HS-27A (cell line): Measurements from ENCODE around the gene ACTN4.

Experiments used
- DNase-seq: peaks from one replicate; pipeline ENCODE4 v3.0.0-alpha.2; 2012; ENCODE audit warnings: low read depth, missing footprints

ACTN4 gene

DNA sequence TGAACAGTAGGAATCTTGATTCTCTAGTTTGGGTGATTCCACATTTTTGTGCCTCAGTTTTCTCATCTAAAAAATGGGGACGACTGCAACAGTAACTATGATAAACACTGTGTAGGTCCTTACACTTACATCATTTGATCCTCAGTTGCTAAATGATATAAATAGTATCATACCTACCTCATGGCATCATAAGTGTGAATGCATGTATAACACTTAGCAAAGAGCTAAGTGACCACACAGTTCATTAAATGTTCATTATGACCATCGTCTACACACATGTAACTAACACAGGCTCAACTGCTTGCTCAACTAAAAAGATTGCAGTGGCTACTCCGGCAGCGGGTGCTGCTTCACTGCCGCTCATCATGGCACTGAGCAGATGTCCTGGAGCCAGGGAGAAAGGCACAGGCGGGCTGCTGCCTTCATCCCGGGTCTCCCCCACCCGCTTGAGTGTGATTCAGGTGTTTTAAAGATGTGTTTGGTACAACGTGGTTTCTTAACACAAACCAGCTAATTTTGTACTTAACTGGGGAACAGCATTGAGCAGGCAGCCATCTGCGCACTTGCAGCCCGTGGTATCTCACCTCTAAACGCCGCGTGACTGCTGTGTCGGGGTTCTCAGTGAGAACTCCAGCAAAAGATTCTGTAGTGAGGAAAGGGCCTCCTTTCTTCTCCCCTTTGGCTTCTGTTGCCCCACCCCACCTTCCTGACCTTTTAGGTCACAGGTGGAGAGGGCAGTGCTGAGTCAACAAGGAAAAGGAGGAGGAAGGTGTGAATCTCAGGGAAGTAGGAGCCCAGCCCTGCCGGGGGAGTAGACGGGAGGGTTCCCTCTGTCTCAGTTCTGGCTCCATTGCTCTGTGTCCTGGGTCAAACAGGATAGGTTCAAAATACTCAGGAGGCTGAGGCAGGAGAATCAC is 11.7 kb upstream of the ACTN4 start:
- DNase-seq: no peak

DNA sequence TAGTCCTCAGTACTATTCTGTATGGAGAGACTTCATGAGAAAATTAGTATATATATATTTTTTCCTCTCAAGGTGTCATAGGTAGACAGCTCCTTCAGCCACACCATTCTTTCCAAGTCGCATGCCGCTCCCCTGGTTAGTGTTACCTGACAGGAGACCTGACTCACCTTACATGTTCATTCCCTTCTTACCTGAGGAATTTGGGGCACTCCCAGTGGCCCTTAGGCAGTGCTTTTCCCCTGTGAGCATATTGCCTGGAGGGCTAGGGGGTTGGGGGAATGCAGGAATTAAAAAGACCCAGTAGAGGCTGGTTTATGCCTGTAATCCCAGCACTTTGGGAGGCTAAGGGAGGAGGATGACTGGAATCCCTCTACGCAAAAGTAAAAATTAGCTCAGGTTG is 9.0 kb upstream of the ACTN4 start:
- no peak for DNase-seq

DNA sequence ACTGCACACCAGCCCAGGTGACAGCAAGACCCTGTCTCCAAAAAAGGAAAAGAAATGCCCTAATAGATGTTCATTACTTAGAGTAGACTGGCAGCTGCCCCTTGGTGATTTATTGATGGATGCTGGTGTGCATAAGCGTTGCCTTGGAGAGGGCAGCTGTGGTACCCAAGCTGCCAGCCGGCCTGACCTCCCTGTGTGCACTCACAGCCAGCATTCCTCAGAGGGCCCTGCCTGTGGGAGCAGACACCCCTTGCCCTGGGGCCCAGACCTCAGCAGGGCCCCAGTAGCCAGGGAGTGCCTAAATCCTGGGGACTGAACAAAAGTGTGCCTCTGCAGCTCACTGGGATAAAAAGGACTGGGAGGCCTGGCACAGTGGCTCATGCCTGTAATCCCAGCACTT is 7.8 kb upstream of the ACTN4 start:
- DNase-seq: no peak

DNA sequence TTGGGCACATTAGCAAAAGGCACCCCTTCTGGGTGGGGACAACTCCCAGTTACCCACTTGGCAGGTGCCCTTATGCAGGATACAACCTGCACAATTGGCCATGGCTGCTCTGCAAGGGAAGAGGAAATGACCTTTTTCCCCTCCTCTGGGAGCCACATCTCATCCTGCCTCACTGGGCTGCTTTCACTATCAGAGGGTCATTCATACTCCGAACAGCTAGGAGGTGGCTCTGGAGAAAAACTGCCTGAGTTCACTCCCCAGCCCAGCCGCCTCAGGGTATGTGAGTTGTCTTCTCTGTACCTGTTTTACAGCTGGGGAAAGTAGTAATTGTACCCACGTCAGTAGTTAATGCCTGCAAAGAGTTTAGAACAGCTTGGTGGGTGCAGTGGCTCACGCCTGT is 7.1 kb upstream of the ACTN4 start:
- no peak for DNase-seq

DNA sequence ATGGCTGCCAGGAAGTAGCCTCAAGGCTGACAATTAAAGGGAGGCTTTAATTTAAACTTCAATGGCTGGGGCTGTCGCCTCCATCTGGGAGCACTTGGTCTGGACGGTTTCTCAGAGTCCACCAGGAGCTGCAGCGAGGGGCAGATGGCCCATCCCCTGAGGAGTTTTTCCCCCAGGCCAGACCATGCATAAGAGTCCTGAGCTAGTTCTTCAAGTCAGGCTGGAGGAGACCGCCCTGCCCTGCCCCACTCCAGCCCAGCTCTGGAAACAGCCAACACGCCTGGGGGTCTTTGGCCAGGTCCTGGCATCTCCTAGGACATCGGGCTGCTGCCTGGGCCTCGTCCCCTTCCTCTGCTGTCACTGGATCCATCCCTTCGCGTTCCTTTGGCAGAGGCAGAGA is 5.3 kb upstream of the ACTN4 start:
- no peak for DNase-seq

DNA sequence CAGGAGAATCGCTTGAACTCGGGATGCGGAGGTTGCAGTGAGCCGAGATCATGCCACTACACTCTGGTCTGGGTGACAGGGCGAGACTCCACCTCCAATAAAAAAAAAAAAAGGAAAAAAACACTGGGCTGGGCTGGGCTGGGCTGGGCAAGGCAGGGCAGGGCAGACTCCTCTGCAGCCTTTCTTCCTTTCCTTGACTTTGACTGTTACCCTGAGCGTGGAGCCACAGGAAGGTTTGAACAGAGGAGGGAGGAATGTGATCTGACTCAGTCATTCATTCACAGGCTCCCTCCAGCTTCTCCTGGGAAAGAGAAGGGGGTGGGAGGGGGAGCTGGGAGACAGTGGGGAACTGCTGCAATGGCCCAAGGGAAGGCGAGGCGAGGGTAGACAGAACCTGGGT is 2.7 kb upstream of the ACTN4 start:
- DNase-seq: no peak

DNA sequence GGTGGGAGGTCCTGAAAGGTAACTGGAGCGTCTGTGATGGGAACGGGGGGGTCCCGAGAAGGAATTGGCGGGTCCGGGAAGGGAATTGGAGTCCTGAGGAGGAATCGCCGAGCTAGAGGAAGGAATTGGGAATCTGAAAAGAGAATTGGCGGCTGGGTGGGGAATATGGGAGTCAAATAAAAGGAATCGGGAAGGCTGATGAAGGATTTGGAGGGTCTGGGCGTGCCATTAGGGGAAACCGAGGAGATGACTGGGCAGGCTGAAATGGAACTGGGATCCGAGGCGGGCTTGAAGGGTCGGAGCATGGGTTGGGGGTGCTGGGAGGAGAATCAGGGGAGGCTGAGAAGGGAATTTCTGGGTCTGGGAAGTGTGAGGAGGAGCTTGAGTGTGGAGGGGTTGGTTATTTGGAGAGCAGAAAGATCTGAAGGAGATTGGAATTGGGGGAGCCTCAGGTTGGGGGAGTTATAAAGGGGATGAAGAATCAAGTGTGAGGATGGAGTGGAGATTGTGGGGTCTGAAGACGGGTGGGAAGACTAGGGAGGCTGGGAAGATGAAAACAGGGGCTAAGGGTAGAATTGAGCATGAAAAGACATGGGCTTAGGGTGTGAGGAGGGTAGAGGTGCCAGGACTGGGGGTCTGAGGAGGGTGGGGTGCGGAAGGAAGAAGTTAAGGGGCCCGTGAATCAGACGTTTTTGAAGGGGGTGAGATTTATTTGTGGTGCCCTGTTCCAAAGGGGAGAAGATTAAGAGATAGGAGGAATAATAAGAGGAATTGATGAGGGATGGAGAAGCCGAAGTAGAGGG is 718 bp downstream of the ACTN4 start:
- DNase-seq: no peak

DNA sequence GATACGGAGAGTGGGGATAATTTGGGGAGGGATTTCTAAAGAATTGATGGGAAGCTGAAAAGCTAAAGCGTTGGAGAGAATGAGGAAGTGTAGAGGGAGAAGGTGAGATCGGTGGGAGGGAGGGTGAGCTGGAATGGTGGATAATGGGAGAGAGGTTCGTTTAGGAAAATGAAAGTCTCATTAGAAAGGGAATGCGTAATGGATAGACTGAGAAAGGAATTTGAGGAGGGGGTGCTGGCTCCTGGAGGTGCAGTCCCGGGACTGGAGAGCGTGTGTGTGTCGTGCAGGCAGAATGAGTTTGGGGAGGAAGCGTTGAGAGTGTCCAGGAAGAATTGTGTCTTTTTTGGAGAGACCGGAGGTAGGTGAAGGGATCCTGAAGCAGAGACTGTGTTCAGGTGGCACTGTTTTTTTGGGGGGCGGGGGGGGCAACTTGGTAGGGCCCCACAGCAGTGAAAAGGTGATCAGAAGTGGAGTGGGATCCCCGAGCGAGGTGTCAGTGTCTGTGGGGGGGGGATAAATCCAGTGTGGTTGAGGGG is 1.4 kb downstream of the ACTN4 start:
- no peak for DNase-seq

DNA sequence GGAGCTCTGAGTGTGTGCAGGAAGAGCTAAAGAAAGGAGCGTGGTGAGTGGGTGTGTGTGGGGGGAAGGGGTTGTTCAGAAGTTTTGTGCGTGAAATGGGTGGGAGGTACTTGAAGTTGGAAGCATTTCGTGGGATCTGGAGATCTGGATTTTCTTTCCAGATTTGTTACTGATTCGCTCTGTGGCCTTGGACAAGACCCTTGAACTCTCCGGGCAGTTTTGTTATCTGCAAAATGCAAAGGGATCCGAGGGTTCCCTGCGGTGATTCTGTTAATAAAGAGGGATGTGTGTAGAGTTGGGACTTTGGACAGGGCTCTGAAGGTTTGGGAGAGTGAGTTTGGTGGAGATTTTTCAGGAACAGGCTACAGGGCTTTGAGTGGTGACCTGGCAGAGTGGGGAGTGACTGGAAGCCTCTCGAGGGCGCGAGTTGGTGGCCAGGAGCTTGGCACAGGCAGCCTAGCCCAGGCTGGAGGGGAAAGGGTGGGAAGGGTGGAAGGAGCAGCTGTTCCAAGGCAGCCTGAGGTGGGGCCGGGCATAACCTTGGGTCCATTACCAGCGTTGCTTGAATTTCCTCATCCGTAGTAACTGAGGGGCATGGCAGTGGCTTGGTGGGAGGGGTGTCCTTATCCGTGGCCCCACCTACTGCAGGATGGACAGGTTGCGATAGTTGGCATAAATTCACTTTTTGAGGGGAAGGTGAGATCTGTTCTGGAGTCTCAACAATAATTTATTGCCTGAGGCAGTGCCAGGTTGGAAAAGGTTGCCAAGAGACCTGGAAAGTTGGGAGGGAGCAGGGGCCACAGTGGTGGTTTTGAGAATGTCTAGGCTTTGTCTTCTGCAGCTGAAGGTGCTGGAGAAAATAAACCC is 2.1 kb downstream of the ACTN4 start:
- DNase-seq: no peak

DNA sequence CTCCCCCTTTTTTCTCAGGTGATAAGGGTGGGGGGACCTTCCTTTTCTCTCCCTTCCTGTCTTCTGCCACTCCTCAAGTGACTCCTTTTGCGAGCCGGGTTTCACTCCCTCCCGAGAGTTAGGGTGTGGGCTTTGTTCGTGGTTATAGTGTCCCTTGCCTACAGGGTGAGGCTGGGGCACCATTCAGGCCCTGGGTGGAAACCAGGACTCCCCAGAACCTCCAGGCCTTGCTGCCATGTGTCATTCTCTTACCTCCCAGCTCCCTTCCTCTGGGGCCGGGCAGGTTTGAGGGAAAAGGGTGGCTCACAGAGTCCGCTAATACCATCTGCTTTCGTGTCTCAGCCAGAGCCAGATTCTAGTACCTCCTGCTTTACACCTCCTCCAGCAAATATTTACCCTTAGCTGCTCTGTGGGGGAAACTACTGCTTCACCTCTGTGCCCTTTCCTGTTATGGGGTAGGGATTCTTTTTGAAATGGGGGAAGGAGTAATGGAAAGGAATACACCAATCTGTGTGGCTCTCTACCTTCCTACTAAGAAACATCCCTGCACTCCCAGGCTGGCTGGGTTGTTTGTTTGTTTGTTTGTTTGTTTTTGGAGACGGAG is 2.8 kb downstream of the ACTN4 start:
- no peak for DNase-seq

DNA sequence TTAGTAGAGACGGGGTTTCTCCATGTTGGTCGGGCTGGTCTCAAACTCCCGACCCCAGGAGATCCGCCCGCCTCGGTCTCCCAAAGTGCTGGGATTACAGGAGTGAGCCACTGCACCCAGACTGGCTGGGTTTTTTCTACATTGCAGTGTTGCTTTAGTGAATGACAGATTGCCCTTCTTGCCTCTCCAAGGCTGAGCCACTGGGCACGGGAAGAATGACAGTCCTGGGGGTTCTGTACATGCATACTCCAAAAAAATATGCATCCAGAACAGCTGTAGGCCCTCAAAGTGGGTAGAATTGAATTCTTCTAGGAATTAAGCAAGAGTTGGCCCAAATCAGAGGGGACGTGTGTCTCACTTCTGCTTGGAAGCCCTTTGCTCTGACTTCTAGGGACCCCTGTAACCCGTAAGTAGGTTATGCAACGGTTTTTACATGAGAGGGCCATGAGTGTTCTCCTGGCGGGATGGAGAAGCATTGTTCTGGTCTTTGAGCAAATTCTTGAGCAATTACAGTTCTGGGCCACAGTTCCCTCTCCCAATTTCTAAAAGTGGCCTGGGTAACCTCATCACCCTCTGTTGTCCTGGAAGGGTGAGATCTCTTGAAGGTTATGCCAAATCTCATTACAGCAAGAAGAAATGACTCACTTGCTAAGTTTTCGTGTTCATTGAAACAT is 3.6 kb downstream of the ACTN4 start:
- peak; percentile 94 for DNase-seq

DNA sequence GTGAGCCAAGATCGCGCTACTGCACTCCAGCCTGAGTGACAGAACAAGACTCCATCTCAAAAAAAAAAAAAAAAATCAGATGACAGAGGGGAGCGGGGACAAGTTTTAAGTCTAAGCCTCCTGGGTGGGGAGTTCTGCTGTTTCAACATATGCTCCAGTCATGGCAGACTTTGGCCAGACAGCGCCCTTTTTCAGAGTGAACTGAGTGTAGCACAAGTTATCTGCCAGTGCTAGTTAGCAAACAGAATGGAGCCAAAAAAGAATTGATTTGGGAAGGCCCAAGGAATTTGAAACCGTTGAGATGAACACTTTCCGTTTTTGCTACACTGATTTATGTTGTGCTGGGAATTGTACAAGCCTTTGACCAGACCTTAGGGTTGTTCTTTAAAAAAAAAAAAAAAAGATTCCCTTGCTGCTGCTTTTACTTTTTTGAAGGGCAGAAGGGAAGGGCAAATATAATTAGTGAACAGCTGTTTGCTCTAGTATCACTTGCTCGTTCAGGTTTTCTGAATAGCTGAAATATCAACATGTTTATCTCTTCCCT is 5.7 kb downstream of the ACTN4 start:
- DNase-seq: no peak

DNA sequence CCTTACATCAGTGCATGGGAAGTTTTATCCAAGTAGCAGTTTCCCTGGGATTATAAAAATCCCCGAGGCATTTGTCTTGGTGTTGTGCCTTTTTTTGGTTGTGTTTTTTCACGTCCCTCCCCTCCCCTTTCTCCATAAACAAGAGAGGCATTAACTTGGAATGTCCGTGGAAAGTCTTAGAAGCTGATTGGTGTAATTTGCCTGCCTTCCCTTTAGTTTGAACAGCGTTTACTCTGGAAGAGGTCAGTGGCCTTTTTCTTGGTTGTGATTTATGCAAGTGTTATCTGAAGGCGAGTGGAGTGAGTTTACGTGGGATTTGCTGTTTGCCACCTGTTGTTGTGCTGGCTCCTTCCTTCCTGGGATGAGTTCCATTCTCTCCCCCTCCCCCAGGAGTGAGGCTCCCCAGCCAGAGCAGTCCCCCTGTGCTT is 7.2 kb downstream of the ACTN4 start:
- no peak for DNase-seq

DNA sequence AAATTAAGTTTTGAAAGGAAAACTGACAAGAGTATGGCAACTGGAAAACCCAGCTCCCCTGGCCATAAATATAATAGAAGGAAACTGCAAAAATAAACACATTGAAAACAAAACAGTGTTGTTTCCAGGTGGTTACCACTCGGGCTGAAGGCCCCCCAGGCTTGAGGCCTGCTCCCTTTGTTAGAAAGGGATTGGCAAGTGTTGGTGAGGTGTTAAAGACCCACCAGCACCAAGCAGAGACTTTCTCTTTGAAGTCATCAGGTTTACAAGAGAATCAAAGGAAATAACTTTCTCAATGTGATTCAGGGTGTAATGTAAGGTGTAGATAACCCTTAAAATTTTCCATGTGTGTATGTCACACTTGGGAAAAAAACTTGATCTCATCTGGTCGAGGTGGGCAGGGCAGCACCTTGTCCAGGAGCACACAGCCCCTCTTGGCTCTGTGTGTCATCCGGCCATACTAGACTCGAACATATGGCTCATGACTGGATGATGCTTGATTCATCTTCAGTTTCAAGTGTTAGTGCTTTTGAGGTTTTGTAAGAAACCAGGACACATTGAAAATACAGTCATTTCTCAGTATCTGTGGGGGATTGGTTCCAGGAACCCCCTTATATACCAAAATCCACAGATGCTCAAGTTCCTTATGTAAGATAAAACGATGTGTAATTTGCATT is 7.8 kb downstream of the ACTN4 start:
- no peak for DNase-seq

DNA sequence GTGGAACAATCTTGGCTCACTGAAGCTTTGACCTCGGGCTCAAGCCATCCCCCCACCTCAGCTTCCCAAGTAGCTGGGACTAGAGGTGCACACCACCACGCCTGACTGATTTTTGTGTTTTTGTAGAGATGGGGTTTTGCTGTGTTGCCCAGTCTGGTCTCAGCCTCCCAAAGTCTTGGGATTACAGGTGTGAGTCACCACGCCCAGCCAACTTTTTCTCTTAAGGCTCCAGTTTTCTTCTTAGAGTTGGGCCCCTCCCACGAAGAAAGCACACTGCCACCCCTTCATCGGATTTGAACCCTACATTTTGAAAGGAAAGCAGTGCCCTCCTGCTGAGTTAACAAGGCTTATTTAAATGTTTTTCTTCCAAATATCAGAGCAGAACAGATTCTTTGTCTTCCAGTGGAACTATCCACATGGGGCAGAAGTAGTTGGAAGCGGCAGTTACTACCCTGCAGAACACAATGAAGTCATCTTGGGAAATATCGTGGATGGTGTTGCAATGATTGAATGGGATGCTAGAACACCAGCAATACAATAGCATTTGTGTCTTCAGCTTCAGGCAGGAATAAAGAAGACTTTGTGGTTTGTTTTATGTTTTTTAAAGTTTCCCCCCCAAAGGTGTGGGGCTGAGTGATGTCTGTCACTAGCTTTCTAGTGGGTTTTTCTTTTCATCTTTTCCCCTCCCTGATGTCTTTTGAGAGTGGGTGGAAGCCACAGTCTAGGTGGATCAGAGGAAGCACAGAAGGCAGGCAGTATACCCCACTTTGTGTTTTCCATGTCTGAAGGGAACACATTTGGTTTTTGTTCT is 8.9 kb downstream of the ACTN4 start:
- DNase-seq: no peak

DNA sequence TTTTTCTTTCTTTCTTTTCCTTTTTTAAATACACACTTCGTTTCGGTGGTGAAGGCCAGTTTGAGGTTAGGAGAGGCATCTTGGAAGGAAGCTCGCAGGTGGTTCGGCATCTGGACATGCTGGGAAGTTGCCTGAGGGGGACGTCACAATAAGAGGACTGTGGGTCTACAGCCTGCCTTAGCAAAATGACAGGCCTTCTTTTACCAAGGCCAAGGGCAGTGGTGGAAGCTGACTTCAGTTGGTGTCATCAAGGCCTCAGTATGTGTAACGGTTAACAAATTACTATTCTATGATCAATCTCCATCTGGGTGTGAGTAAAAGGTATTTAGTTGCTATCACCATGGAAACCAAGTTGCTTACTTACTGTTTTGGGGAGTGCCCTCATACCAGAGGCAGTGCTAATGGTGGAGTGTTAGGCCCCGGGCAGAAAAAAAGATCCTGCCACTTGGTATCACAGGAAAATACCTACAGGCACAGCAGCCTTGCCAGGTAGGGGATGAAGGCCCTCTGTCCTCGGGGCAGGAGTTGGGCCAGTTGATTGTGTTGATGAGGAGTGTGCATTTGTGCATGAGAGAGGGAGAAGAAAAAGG is 10.3 kb downstream of the ACTN4 start:
- peak; percentile 97 for DNase-seq

DNA sequence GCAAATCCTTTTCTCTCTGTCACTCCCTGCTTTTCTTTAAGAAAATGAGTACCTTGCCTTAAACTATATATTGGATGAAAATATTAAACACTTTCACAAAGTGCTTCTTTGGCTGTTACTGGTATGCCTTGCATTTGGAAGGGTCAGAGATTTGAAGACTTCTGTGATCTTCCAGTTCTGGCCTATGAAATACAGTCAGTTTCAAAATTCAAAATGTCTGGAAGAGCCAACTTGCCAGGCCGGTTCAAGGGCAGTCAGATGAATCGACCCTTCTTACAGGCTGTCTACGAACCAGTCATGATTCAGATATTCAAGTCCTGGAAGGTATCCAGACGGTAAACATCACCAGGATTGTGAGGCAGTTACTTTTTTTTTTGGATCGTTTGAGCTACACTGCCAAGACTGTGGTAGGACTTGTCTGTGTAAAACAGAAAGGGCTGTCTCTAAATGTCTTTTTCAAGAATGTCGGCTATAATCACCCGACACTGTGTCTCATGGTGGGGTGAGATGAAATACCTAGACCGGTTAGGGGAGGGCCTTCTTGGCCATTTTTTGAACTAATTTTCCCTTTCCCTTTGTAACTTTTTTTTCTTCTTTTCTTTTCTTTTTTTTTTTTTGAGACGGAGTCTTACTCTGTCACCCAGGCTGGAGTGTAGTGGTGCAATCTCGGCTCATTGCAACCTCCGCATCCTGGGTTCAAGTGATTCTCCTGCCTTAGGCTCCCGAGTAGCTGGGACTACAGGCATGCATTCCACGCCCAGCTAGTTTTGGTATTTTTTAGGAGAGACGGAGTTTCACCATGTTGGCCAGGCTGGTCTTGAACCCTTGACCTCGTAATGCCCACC is 11.2 kb downstream of the ACTN4 start:
- peak; percentile 100 for DNase-seq

DNA sequence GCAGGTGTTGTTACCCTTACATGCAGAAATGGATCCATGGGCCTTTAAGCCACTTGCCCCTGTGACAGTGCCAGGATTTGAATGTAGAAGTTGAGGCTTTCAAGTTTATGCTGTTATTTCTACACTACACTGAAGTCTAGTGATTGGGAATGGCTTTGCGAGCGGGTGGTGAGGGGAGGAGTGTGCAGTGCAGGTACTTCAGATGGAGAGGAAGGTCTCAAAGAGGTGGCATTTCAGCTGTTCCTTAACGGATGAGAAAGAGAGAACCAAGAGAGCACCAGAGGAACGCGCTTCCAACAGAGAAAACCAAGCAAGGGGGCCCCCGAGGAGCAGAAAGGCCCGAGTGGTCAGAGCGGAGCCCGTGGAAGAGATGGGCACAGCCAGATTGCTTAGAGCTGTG is 13.3 kb downstream of the ACTN4 start:
- DNase-seq: no peak
